ENCODE results near the gene KCNN1.

- TF ChIP-seq CTCF (IDR thresholded peaks at IDR 0.05) (no peak), POLR2A (IDR thresholded peaks at IDR 0.05) (no peak)
Measured at GRCh38 chr19:17998827-17999150, 31.9 kb downstream of the KCNN1 start.
